HEK293 (cell line): ENCODE measurements around the gene ERFE.
A peak's percentile ranks its signal among the peaks of the same experiment; 100 is the strongest.

Experiments used
- CTCF ChIA-PET: fragments of 350-600 bp; formaldehyde crosslinking; extraction: SDS; loops from one replicate; lab custom pipeline; 2021; ENCODE audit warnings: antibody characterized with exemption; lab: Yijun Ruan, JAX
- POLR2A ChIA-PET: fragments of 300-600 bp; formaldehyde crosslinking; extraction: SDS; loops from one replicate; lab custom pipeline; 2020; ENCODE audit warnings: antibody characterized with exemption, inconsistent platforms; lab: Yijun Ruan, JAX
- H3K27ac ChIP-seq: fragments of 200-500 bp; sonication (Bioruptor generic); 2 replicates; pipeline ENCODE4 v1.5.1; 2014; ENCODE audit warnings: low read depth, low read length, control low read depth, inconsistent platforms; ENCODE audit errors: extremely low read depth
- H3K36me3 ChIP-seq, 2 experiments: fragments of 200-500 bp in 1 of 2; sonication (Bioruptor generic) in 1 of 2; 1 replicate in 1 of 2; 2 replicates in 1 of 2; pipeline ENCODE4 v1.5.1; 2014 to 2017; ENCODE audit warnings: inconsistent platforms in 2 of 2, low read length in 2 of 2; ENCODE audit not compliant: control insufficient read depth in 2 of 2, insufficient read depth in 1 of 2
- H3K4me1 ChIP-seq: fragments of 200-500 bp; sonication (Bioruptor generic); 2 replicates; pipeline ENCODE4 v1.5.1; 2014; ENCODE audit warnings: mild to moderate bottlenecking, low read length, inconsistent platforms; ENCODE audit not compliant: control insufficient read depth, insufficient read depth
- H3K4me3 ChIP-seq: 2 replicates; pipeline ENCODE4 v1.5.1; 2011; ENCODE audit warnings: low read depth, mild to moderate bottlenecking, control low read depth, low read length, moderate library complexity
- H3K9me3 ChIP-seq: fragments of 200-500 bp; sonication (Bioruptor generic); 2 replicates; pipeline ENCODE4 v1.5.1; 2014; ENCODE audit warnings: low read depth, low read length, inconsistent platforms; ENCODE audit not compliant: control insufficient read depth, insufficient read depth
- ATF2 ChIP-seq: fragments of 450-650 bp; formaldehyde crosslinking; IDR thresholded peaks from 2 replicates; pipeline ENCODE4 v1.5.1; 2016; ENCODE audit warnings: missing biosample characterization, missing genetic modification characterization, low read depth
- FEZF1 ChIP-seq: fragments of 450-650 bp; formaldehyde crosslinking; IDR thresholded peaks from 2 replicates; pipeline ENCODE4 v1.5.1; 2016; ENCODE audit warnings: missing biosample characterization, missing genetic modification characterization
- KLF16 ChIP-seq: fragments of 450-650 bp; formaldehyde crosslinking; IDR thresholded peaks from 2 replicates; pipeline ENCODE4 v1.5.1; 2017; ENCODE audit warnings: missing biosample characterization, missing genetic modification characterization
- SCRT1 ChIP-seq: fragments of 450-650 bp; formaldehyde crosslinking; IDR thresholded peaks from 2 replicates; pipeline ENCODE4 v1.5.1; 2016; ENCODE audit warnings: missing biosample characterization, missing genetic modification characterization, borderline replicate concordance
- SCRT2 ChIP-seq: fragments of 450-650 bp; formaldehyde crosslinking; IDR thresholded peaks from 2 replicates; pipeline ENCODE4 v1.5.1; 2016; ENCODE audit warnings: missing biosample characterization, missing genetic modification characterization
- ZBTB44 ChIP-seq: fragments of 450-650 bp; IDR thresholded peaks from 2 replicates; pipeline ENCODE4 v1.5.1; 2018; ENCODE audit warnings: missing biosample characterization, mild to moderate bottlenecking, missing genetic modification characterization
- ZEB2 ChIP-seq: fragments of 450-650 bp; formaldehyde crosslinking; IDR thresholded peaks from 2 replicates; pipeline ENCODE4 v1.5.1; 2016; ENCODE audit warnings: missing biosample characterization, missing genetic modification characterization
- ZNF2 ChIP-seq: fragments of 450-650 bp; formaldehyde crosslinking; IDR thresholded peaks from 2 replicates; pipeline ENCODE4 v1.5.1; 2016; ENCODE audit warnings: missing biosample characterization, missing genetic modification characterization
- ZNF211 ChIP-seq: fragments of 450-650 bp; formaldehyde crosslinking; IDR thresholded peaks from 2 replicates; pipeline ENCODE4 v1.5.1; 2016; ENCODE audit warnings: low read depth, missing biosample characterization, missing genetic modification characterization
- ZNF23 ChIP-seq: fragments of 450-650 bp; formaldehyde crosslinking; IDR thresholded peaks from 2 replicates; pipeline ENCODE4 v1.5.1; 2016; ENCODE audit warnings: missing biosample characterization, missing genetic modification characterization, borderline replicate concordance
- ZNF266 ChIP-seq: fragments of 450-650 bp; formaldehyde crosslinking; IDR thresholded peaks from 2 replicates; pipeline ENCODE4 v1.5.1; 2016; ENCODE audit warnings: missing biosample characterization, missing genetic modification characterization, low read depth
- ZNF350 ChIP-seq: fragments of 450-650 bp; formaldehyde crosslinking; IDR thresholded peaks from 2 replicates; pipeline ENCODE4 v1.5.0; 2017; ENCODE audit warnings: missing biosample characterization, mild to moderate bottlenecking, missing genetic modification characterization
- ZNF404 ChIP-seq: fragments of 450-650 bp; formaldehyde crosslinking; IDR thresholded peaks from 2 replicates; pipeline ENCODE4 v1.5.1; 2017; ENCODE audit warnings: missing biosample characterization, missing genetic modification characterization
- ZNF48 ChIP-seq: fragments of 450-650 bp; formaldehyde crosslinking; IDR thresholded peaks from 2 replicates; pipeline ENCODE4 v1.5.1; 2016; ENCODE audit warnings: missing biosample characterization, missing genetic modification characterization
- ZNF843 ChIP-seq: fragments of 450-650 bp; formaldehyde crosslinking; IDR thresholded peaks from 2 replicates; pipeline ENCODE4 v1.5.1; 2016; ENCODE audit warnings: missing biosample characterization, missing genetic modification characterization
- ZSCAN4 ChIP-seq: fragments of 450-650 bp; formaldehyde crosslinking; IDR thresholded peaks from 2 replicates; pipeline ENCODE4 v1.5.1; 2017; ENCODE audit warnings: missing biosample characterization, missing genetic modification characterization
- ZSCAN5A ChIP-seq: fragments of 450-650 bp; formaldehyde crosslinking; IDR thresholded peaks from 2 replicates; pipeline ENCODE4 v1.5.1; 2016; ENCODE audit warnings: missing biosample characterization, missing genetic modification characterization

Gene ERFE

GRCh38 chr2:238124488-238125126, 34.2 kb upstream of the ERFE start:
- no peak overlapping the region for H3K4me3 ChIP-seq
- no peaks in the 10 kb centered on the region for H3K9me3 ChIP-seq
- 0 out of 2 replicates have a peak, but pooled peaks have one; percentile 37 for TF ChIP-seq ZSCAN4 (tag by site-specific recombination)
- no peak for TF ChIP-seq ZNF350 (tag by site-specific recombination)
- no peak for TF ChIP-seq ZNF266 (tag by site-specific recombination)
- no peak for TF ChIP-seq ATF2
- POLR2A ChIA-PET = no interaction called here
- no peaks in the 10 kb centered on the region for H3K36me3 ChIP-seq
- CTCF ChIA-PET = no interaction called here
- no peak overlapping the region for H3K27ac ChIP-seq
- no peaks in the 10 kb centered on the region for H3K4me1 ChIP-seq

GRCh38 chr2:238125127-238125885, 33.5 kb upstream of the ERFE start:
- TF ChIP-seq KLF16 (tag by site-specific recombination) = no peak
- TF ChIP-seq SCRT2 = peak; percentile 88
- no peak for TF ChIP-seq ZNF23 (tag by site-specific recombination)
- TF ChIP-seq SCRT1 = peak; percentile 47; the same call in 1 of the 2 replicates
- TF ChIP-seq ZEB2 (tag by site-specific recombination) = no peak
- Histone ChIP-seq H3K9me3 (no peaks in the 10 kb centered on the region), H3K4me3 (no peak overlapping the region), H3K36me3 (no peaks in the 10 kb centered on the region), H3K27ac (no peak overlapping the region), H3K4me1 (no peaks in the 10 kb centered on the region)
- ChIA-PET CTCF (interaction anchor here (0.5 kb wide), 1 partner anchor 34 kb away, joined by 3 read pairs; no protein-coding TSS in a partner anchor), POLR2A (no interaction called here)

- H3K36me3 ChIP-seq = no peaks in the 10 kb centered on the region
- H3K4me3 ChIP-seq = no peak overlapping the region
- no peaks in the 10 kb centered on the region for H3K4me1 ChIP-seq
- ChIA-PET CTCF (no interaction called here), POLR2A (no interaction called here)
- no peaks in the 10 kb centered on the region for H3K9me3 ChIP-seq
- 0 out of 2 replicates have a peak, but pooled peaks have one; percentile 13 for TF ChIP-seq ZNF211 (tag by site-specific recombination)
- TF ChIP-seq ZBTB44 = no peak
- TF ChIP-seq ZNF48 (tag by site-specific recombination) = no peak
- TF ChIP-seq SCRT1 = no peak
- TF ChIP-seq ZNF843 (tag by site-specific recombination) = no peak
- TF ChIP-seq ZNF2 (tag by site-specific recombination) = no peak
- TF ChIP-seq ZNF404 (tag by site-specific recombination) = no peak
- TF ChIP-seq FEZF1 (tag by site-specific recombination) = no peak
- no peak for TF ChIP-seq ZSCAN5A
- no peak overlapping the region for H3K27ac ChIP-seq
Measured at GRCh38 chr2:238126338-238126737, 32.4 kb upstream of the ERFE start.
